Femur (tissue), 1 donor: ENCODE measurements around the gene IPP.
"Not testable (repeated sequence)": the region's sequence is repeated elsewhere in the genome, so short reads cannot be mapped to it uniquely, and the experiment has no call there.

Source experiments
- DNase-seq: peaks from one replicate; pipeline ENCODE4 v3.0.0-alpha.2; 2017

Gene IPP

DNA sequence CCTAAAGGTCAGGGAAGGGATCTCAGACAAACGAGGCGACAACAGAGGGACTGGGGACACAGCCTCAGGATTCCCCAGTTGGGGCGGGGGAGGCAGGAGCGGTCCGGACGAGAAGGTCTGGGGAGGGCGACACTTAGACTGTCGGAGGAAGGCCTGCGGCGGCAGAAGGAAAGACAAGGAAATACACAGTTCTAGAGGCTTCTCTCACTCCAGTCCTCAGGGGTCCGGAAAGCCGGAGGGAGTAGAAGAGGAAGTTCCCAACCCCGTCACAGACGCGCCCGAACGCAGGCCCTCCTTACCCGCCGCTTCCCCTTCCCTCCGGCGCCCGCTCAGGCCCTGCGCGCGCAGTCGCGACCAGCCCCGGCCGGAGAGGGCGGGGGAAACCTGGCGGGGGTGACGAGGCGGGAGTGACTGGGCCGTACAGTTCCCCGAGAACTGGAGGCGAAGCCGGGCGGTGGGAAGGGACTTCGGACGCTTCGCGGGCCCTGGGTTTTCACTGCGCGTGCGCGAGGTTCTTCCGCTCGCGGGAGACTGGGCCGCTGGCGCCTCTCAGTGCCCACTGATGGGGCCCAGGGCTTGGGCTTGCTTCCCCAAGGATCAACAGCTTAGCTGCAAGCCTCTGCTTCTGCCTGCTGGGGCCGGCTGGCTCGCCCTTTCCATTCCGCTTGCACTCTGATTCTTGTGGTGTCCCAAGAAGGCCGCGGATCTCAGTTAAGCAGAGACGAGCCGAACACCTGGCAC lies at the start of gene IPP:
Gene IPP (minus strand): TSS at position 356 of the 741 bp plus-strand sequence. CDS start 4,242 bp downstream, outside the sequence.
- peak; percentile 99 for DNase-seq

DNA sequence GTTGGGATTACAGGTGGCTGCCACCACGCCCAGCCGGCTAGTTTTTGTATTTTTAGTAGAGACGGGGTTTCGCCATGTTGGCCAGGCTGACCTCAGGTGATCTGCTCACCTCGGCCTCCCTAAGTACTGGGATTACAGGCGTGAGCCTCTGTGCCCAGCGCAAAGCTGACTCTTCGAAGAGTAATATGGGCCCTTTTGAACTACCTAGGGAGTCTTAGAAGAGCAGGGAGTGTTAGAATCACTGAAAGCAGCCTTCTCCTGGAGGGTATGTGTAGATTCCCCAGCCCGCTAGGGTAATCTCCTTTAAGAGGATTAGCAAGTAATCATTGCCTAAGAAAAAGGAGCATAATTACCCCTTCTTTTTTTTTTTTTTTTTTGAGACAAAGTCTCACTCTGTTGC lies 46.5 kb upstream of the IPP start:
- DNase-seq: no peak

DNA sequence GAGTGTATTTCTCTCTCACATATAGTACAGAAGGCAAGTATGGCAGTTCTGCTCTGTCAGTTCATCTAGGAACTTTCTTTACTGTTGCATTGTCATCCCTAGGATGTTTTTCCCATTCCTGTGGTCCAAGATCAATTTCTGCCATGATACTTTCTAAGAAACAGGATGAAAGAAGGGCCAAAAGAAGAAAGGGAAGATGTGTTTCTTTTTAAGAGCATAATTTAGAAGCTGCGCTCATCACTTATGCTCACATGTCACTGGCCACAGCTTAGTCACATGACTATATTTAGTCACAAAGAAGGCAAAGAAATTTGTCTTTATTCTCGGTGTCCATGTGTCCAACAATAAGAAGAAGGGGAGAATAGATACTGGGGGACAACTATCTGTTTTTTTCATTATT lies 45.9 kb upstream of the IPP start:
- DNase-seq: no peak

DNA sequence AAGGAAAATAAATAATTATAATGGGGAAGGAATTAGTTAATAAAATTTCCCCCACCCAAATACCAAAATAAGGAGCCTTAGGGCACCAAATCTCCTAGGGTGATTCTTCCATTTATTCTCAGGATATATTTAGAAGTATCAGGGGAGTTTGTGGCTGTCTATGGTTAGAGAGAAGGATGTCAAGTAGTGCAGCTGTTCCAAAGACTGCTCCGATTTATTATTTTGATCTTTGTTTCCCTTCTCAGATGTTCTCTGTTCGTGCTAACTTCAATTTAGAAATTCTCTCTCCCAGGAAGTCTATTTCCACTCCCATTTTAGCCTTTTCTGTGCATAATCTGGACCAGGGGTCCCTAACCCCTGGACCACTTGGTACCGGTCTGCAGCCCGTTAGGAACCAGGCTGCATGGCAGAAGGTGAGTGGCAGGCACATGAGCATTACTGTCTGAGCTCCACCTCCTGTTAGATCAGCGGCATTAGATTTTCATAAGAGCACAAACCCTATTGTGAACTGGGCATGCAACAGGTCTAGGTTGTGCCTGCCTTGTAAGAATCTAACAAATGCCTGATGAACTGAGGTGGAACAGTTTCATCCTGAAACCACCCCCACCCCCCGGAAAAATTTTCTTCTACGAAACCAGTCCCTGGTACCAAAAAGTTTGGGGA lies 43.6 kb upstream of the IPP start:
- DNase-seq: no peak

DNA sequence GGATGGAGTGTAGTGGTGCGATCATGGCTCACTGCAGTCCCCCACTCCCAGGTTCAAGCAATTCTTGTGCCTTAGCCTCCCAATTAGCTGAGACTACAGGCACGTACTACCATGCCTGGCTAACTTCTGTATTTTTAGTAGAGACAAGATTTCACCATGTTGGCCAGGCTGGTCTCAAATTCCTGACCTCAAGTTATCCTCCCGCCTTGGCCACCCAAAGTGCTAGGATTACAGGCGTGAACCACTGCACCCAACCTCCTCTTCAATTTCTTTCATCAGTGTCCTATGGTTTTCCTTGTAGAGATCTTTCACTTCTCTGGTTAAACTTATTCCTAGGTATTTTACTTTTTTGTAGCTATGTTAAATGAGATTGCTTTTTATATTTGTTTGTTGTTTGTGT lies 42.3 kb upstream of the IPP start:
- no peak for DNase-seq

DNA sequence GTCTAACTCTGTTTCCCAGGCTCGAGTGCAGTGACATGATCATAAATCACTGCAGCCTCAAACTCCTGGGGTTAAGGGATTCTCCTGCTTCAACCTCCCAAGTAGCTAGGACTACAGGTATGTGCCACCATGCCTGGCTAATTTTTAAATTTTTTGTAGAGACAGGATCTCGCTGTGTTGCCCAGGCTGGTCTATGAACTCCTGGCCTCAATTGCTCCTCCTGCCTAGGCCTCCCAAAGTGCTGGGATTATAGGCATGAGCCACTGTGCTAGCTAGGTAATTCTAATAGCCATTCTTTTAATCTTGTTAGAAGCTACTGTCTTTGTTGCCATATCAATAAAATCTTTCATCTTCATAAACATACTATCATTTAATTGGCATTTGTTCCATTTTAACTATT lies 39.1 kb upstream of the IPP start:
- no peak for DNase-seq

DNA sequence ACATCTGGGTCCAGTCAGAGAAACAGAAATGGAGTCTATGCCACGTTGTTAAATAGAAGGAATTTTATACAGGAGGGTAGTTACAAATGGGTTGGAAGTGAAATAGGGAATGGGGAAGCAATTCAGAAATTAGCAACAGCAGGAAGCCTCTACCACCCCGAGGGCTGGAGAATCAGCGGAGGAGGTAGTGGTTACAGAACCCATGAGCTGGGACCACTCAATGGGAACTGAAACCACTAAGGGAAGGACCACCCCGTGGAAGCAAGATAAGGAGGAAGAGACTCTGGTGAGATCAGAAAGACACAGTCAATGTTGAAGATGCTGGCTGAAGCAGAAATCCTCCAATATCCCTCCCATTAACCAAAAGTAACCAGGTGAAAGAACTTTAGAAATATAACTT lies 37.5 kb upstream of the IPP start:
- DNase-seq: no peak

DNA sequence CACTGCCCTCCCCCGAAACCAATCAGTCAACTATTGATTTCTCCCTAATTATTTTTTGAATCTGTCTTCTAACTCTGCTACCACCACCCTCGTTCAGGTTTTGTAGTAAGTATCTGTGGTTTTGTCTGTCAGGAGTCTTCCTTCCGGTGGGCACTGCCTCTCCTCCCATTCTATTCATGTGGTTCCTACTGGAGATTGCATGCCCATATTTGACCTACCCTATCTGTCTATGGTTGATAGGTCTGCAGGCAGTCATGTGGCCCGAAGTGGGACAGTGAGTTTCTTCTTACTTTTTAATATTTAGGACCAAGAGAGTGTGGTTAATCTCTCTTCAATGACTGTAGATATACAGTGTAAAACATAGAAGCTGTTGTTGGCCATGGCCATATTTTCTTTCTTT lies 35.1 kb upstream of the IPP start:
- no peak for DNase-seq

DNA sequence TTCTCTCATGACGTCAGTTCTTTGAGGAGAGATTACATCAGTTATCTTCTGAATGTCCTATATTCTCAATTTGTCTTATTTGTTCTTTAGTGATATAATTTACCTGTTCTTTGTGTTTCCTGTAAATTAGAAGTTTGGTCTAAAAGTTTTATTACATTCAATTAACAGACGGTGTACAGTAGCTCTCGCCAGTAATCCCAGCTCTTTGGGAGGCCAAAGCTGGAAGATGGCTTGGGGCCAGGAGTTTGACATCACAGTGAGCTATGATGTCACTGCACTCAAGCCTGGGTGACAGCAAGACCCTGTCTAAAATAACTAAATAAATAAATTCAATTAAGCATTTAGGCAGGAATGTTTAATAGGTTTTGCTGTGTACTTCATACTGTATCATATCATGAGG lies 25.3 kb upstream of the IPP start:
- DNase-seq: no peak

DNA sequence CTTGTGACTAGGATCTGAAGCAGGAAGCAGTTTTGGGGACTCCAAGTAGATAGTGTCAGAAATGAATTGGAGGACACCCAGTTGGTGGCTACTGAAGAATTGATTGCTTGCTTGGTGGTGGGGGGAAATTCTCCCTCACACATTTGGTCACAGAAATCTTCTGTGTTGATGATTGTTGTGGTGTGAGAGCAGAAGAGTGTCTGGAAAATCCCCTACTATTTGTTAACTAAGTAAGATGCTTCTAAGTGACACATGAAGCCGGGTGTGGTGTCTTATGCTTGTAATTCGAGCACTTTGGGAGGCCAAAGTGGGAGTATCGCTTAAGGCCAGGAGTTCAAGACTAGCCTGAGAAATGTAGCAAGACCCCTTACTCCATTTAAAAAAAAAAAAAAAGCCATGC lies 22.5 kb upstream of the IPP start:
- DNase-seq: no peak

DNA sequence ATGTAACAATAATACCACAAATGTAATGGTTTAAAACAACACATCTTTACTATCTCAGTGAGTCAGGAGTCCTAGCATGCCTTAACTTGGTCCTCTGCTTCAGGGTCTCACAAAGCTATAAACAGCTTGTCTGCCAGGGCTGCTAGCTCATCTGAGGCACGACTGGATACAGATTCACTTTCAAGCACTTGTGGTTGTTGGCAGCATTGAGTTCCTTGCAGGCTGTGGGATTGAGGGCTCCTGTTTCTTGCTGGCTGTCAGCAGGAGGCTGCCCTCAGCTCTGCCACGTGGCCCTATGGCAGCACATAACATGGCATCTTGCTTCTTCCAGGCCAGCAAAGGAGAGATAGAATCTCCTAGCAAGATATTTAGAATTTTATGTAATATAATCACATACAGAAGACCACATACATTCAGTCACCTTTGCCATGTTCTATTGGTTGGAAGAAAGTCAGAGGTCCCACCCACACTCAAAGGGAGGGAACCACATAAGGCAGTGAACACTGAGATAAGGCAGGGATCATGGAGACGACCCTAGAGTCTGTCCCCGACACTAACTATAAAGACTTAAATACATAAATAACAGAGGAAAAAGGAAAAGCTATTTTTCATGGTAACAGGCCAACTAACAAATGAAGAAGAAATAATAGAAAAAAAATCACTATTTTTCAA lies 18.9 kb upstream of the IPP start:
- DNase-seq: peak; percentile 46

DNA sequence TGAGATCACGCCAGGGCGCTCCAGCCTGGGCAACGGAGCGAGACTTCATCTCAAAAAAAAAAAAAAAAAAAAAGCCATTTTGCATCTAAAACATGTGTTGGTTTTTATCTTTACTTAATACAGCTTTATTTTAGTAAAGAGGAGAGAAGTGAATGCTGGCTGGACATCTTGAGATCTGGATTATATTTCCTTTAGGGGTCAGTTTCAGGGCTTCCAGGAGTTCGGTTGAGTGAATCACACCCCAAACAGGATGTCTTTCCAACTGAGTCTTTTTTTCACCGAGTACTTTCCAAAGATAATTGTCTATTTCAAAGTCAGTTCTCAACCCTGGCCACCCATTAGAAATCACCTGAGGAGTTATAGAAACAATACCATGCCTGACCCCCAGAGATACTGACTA lies 16.6 kb upstream of the IPP start:
- DNase-seq: no peak

DNA sequence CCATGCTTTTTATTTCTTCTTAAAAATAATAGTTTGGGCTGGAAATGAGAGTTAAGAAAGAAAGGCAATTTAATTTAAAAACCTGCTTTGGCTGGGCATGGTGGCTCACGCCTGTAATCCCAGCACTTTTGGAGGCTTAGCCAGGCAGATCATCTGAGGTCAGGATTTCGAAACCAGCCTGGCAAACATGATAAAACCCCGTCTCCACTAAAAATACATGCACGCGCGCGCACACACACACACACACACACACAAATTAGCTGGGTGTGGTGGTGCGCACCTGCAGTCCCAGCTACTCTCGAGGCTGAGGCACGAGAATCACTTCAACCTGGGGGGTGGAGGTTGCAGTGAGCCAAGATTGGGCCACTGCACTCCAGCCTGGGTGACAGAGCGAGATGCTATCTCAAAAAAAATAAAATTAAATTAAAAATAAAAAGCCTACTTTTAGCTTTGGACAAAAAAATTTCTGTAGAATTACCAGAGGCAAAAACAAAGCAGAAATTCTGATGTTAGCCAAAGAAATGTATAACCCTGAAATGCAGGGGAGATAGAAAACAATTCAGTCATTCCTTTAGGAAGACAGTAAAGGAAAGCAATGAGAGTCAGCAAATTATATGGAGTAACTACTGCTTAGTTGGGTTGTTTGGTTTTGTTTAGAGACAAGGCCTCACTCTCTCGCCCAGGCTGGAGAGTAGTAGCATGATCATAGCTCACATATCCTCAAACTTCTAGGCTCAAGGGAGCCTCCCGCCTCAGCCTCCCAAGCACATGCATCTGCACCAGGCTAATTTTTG lies 15.7 kb upstream of the IPP start:
- no peak for DNase-seq

DNA sequence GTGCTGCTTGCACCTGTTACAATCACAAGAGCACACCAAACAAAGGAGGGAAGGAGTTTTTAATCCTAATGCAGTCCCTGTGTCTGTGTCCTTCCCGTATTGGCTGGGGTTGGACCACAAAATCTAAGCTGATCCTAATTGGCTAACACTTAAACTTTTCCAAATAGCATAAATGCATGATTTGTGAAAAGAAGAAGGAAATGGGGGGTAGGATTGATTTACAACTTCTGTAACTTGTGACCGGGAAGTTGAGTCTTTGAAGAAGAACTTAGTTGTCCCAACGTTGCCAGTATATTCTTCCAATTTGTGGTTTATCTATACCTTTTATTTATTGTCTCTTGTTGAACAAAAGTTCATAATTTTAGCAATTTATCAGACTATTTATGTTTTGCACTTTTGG lies 11.8 kb upstream of the IPP start:
- no peak for DNase-seq

DNA sequence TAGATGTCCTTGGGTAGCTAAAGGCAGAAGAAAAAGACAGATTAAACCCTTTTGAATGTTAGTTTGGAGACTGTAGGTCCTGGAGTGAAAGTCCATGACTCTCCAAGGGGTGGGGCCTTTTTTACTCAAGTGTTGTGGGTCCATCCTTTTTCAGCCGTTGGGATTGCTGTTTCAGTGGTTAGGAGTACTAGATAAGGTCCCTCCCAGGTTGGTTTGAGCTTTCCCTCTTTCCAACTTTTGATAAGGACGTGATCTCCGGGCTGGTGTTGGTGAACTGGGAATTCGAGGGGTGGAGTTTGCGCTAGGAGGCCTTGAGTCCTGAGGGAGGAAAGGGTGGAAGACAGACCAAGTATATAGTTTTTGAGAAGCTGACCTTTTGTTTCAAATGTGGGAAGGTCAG lies 5.2 kb upstream of the IPP start:
- no peak for DNase-seq

DNA sequence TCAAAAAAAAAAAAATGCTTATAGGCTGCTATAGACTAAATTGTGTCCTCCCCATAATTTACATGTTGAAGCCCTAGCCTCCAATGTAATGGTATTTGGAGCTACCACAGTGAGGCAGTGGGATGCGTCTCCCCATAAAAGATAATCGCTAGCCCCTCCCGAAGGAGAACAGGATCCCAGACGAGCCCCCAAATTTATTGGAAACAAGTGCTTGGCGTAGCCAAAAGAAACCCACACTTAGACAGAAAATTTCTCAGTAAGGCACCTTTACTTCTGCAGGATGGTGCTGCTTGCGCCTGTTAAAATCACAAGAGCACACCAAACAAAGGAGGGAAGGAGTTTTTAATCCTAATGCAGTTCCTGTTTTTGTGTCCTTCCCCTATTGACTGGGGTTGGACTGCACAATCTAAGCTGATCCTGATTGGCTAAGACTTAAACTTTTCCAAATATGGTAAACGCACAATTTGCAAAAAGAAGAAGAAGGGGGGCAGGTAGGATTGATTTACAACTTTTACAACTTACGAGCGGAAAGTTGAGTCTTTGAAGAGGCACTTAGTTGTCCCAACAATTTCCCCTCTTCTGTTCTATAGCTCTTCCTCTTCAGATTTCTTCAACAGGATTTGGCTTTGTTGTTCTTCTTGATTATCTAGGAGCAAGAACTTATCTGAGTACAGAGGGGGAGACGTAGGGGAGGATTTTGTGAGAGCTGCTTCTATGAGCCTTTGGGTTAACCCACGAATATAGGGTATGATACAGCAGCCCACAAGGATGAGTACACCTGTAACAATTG lies 3.0 kb upstream of the IPP start:
- DNase-seq: no peak

DNA sequence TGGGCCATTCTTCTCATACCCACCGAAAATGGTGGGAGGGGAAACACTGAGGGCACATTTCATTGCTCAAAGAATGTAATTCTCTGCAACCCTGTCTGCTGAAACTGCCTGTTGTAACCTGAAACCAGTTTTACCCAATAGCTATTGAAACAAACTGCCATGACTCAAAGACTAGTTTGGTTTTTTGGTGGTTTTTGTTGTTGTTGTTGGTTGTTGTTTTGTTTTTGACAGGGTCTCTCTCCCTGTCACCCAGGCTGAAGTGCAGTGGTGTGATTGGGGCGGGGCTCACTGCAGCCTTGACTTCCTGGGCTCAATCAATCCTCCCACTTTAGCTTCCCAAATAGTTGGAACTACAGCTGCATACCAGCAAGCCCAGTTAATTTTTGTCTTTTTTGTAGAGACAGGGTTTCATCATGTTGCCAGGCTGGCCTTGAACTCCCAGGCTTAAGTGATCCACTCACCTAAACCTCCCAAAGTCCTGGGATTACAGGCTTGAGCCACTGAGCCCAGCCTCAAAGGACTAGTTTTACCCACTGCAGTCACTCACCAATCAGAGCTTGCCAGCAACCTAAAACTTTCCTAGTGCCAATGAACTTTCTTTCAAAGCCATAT lies 2.1 kb upstream of the IPP start:
- DNase-seq: no peak

DNA sequence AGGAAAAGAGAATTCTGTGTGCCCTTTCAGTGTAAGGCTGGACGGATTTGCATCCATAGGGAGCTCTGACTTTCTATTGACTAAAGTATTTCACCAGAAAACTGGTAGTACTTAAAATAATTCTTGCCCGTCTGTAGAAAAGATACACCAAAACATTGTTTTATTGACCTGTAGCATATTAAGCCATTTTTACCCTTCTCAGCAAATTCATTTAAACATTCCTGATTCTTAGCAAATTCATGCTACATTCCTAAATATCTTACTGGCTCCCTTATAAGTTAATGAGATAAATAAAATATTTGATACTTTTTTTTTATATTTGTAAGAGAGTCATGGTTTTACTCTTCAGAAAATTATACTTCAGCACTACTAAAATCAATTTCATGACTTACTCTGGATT lies 1.6 kb upstream of the IPP start:
- DNase-seq: no peak

DNA sequence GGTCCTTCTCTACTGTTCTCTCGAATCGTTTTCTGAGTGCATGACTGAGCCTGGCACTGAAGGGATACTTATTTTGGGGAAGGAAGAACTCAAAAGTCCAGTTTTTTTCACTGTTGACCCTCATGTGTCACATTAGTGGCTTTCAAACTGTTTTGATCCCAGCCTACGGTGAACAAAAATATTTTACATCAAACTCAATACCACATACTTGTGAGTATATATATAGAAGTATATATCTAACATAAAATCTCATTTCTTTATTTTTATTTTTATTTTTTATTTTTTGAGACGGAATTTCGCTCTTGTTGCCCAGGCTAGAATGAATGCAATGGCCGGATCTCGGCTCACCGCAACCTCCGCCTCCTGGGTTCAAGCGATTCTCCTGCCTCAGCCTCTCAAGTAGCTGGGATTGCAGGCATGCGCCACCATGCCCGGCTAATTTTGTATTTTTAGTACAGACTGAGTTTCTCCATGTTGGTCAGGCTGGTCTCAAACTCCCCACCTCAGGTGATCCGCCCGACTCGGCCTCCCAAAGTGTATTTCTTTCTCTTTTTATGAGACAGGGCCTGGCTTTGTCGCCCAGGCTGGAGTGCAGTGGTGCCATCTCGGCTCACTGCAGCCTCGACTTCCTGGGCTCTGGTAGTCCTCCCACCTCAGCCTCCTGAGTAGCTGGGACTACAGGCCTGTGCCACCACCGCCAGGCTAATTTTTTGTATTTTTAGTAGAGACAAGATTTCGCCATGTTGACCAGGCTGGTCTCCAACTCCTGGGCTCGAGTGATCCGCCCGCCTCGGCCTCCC lies 786 bp upstream of the IPP start:
- not testable (repeated sequence) for DNase-seq

DNA sequence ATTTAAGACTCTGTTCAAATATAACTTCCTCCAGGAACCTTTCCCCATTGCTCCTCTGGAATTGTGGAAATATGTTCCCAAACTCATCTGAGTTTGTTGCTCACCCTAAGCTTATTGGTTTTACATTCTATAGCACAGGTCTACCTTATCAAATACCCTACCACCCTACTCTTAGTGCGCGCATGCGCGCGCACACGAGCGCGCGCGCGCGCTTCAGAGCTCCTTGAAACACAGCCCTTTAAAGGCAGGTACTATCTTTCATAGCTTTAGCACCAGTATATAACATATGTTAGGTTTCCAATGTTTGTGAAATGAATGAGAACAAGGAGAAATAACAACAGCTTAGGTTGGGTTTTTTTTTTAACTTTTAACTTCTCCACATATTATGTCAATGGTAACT lies 3.5 kb downstream of the IPP start:
- no peak for DNase-seq

DNA sequence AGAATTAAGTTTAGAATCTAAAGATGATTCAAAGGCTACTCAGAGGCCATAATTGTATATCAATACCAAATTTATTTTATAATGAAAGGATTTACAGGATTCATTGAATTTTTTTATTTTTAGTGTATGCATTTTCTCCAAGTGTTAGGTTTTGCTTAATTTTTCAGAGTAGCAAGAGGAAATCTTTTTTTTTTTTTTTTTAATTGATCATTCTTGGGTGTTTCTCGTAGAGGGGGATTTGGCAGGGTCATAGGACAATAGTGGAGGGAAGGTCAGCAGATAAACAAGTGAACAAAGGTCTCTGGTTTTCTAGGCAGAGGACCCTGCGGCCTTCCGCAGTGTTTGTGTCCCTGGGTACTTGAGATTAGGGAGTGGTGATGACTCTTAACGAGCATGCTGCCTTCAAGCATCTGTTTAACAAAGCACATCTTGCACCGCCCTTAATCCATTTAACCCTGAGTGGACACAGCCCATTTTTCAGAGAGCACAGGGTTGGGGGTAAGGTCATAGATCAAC lies 10.8 kb downstream of the IPP start:
- DNase-seq: not testable (repeated sequence)
